ENCODE results near the gene FOXM1. TPM values are rescaled to one million over a fixed set of nuclear protein-coding genes. Genes with fewer than 3 reads are reported as not detected.
A peak's percentile ranks its signal among the peaks of the same experiment; 100 is the strongest.

The FOXM1 gene
- total RNA-seq, 4 donors from 2014 or later: 5.9 to 28.7 (median 14.2) TPM

DNA sequence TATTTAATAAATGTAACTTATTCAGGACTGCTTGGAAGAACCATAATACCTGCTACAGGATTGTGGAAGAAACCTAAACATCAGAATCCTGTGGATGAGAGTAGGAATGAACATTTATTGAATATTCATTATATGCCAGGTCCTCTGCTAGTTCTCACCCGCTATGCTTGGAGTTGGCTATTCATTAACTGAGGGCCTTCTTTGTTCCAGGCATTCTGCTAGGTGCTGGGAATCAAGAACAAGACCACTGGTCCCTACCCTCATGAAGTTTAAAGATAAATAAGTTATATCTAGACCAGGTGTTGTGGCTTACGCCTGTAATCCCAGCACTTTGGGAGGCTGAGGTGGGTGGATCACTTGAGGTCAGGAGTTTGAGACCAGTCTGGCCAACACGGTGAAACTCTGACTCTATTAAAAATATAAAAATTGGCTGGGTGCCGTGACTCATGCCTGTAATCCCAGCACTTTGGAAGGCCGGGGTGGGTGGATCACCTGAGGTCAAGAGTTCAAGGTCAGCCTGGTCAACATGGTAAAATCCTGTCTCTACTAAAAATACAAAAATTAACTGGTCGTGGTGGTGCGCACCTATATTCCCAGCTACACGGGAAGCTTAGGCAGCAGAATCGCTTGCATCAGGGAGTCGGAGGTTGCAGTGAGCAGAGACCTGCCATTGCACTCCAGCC, 9.9 kb upstream of the FOXM1 start:
- no peak for TF ChIP-seq CTCF (IDR thresholded peaks at IDR 0.05)
- TF ChIP-seq POLR2A (IDR thresholded peaks at IDR 0.05): no peak
- H3K9me3 ChIP-seq: no peaks in the 10 kb centered on the region
- DNase-seq: no peak
- 88 to 91% methylated on average over 7 to 10 of the region's 10 CpGs for WGBS, 2 donors
- peaks cover 3 to 14% (median 6%) of the 10 kb centered on the region in 3 donors for H3K4me1 ChIP-seq
- intact Hi-C loops (cut with DNase I): loop anchor here (10.0 kb wide), 1 partner anchor 58 kb away; no protein-coding TSS in a partner anchor
- no peak overlapping the region for H3K4me3 ChIP-seq
- H3K36me3 ChIP-seq: peaks cover 0 to 29% (median 0%) of the 10 kb centered on the region in 3 donors
- H3K27me3 ChIP-seq: no peaks in the 10 kb centered on the region
- no peak overlapping the region for H3K27ac ChIP-seq

DNA sequence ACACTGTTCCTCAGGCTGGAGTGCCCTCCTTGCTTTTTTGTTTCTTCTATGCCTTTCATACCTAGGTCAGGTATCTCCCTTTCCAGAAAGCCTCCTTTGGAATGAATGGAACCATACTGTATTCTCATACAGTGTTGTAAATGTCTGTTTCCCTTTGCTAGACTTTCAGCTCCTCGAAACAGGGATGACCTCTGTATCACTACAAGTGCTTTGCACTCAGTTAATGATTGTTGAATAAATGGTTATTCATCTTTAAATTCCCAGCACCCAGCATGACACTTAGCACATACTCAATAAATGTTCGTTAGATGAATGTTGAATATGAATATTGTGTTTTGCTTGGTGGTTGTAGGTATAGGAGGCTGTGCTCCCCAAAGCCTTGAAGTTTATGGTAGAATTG, 7.8 kb upstream of the FOXM1 start:
- peaks cover 0 to 38% (median 0%) of the 10 kb centered on the region in 3 donors for H3K36me3 ChIP-seq
- H3K4me3 ChIP-seq: no peak overlapping the region
- intact Hi-C loops (cut with DNase I): loop anchor here (10.0 kb wide), 1 partner anchor 60 kb away; no protein-coding TSS in a partner anchor
- WGBS, 2 donors: 82 to 83% methylated on average over 2 of the region's 2 CpGs
- H3K4me1 ChIP-seq: peaks cover 0 to 7% (median 0%) of the 10 kb centered on the region in 3 donors
- no peak for DNase-seq
- no peaks in the 10 kb centered on the region for H3K9me3 ChIP-seq
- H3K27ac ChIP-seq: no peak overlapping the region
- H3K27me3 ChIP-seq: no peaks in the 10 kb centered on the region
- TF ChIP-seq CTCF (IDR thresholded peaks at IDR 0.05): no peak
- no peak for TF ChIP-seq POLR2A (IDR thresholded peaks at IDR 0.05)

DNA sequence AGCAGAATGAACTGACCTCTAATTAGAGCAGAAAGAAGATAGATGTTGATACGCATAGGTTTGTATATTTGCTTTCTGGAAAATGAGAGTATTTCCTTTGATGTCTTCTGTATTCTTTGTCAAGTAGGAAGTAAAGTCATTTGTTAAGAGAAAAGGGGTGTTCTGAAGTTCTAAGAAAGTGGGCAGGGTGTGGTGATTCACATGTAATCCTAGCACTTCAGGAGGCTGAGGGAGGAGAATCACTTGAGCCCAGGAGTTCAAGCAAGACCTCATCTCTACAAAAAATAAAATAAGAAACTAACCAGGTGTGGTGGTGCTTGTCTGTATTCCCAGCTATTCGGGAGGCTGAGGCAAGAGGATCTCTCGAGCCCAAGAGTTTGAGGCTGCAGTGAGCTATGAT, 2.9 kb upstream of the FOXM1 start:
- H3K27ac ChIP-seq: no peak overlapping the region
- no peaks in the 10 kb centered on the region for H3K9me3 ChIP-seq
- intact Hi-C loops (cut with DNase I): loop anchor here (10.0 kb wide), 1 partner anchor 65 kb away; no protein-coding TSS in a partner anchor
- H3K4me3 ChIP-seq: no peak overlapping the region
- 87 to 93% methylated on average over 3 of the region's 3 CpGs for WGBS, 2 donors
- H3K36me3 ChIP-seq: peaks cover 0 to 11% (median 0%) of the 10 kb centered on the region in 3 donors
- no peak for DNase-seq
- no peaks in the 10 kb centered on the region for H3K27me3 ChIP-seq
- peaks cover 22 to 40% (median 25%) of the 10 kb centered on the region in 3 donors for H3K4me1 ChIP-seq
- TF ChIP-seq POLR2A (IDR thresholded peaks at IDR 0.05) (no peak), CTCF (IDR thresholded peaks at IDR 0.05) (no peak)

DNA sequence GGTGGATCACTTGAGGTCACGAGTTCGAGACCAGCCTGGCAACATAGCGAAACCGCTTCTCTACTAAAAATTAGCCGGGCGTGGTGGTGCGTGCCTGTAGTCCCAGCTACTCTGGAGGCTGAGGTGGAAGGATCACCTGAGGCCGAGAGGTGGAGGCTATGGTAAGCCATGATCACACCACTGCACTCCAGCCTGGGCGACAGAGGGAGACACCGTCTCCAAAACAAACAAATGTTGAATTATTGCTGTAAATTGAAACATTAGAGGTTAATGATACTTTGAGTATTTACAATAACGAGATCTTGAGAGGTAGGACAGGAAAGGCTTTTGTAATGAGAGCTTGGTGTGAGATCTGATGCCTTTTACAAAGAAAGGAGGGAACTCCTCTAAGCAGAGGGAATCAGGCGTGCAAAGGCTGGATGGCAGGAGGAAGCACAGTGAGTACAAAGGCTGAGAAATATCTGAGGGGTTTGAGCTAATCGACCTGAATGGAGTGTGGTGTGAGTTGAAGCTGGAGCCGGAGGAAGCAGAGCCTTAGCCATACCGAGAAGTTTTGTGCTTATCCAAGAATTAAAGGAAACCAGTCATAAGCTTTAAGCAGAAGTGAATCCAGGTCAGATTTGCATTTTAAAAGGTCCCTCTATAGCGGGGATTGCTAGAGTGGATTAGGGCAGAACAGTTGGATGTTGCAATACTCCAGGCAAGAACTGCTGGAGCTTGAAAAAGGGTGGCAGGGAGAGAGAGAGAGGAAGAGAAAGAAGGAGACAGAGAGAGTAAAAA, 1.2 kb upstream of the FOXM1 start:
- H3K36me3 ChIP-seq: peaks cover 0 to 11% (median 0%) of the 10 kb centered on the region in 3 donors
- WGBS, 2 donors: 15% methylated on average over 11 to 15 of the region's 16 CpGs
- H3K4me1 ChIP-seq: peaks cover 22 to 40% (median 25%) of the 10 kb centered on the region in 3 donors
- H3K9me3 ChIP-seq: no peaks in the 10 kb centered on the region
- H3K4me3 ChIP-seq: peak overlapping the region; percentile 75 to 97 (median 88)
- intact Hi-C loops (cut with DNase I): no loop called here
- no peak for DNase-seq
- TF ChIP-seq CTCF (IDR thresholded peaks at IDR 0.05) (no peak), POLR2A (IDR thresholded peaks at IDR 0.05) (no peak)
- no peaks in the 10 kb centered on the region for H3K27me3 ChIP-seq
- H3K27ac ChIP-seq: peak overlapping the region; percentile 96 to 99 (median 98)

Measured in esophagus squamous epithelium (tissue), 5 donors.